Sigmoid colon (tissue), 4 donors: ENCODE measurements around the gene TENM4.

Experiments
- POLR2AphosphoS5 ChIP-seq, 4 donors: sonication (generic); formaldehyde crosslinking; IDR thresholded peaks; one replicate each; pipeline ENCODE4 v1.6.1; 2017; ENCODE audit warnings: antibody characterized with exemption in 4 of 4
- TF ChIP-seq, protein P1 (sequence below), 4 experiments: fragments of 450-650 bp in 3 of 4; fragments of 200-600 bp in 1 of 4; IDR thresholded peaks; one replicate each; pipeline ENCODE4 v1.5.1; 2016 to 2019; ENCODE audit warnings: antibody characterized with exemption in 4 of 4, mild to moderate bottlenecking in 3 of 4, moderate library complexity in 2 of 4

DNA sequence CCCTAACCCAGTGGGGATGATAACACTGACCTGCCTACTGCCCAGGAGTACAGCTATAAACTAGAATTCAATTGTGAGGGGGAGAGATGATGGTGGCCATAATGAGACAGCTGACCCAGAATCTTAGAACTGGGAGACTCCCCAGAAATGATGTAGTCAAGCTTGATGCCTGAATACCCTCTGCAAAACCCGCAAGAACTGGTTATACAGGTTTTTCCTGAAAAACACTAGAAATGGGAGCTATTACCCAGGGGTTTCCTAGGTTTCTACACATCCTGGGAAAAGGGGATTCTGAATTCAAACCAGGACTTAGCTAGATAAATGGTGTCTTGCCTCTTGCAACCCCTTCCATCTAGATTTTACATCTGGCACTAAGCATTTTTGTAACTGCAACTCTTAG lies 752.4 kb downstream of the TENM4 start:
- TF ChIP-seq, protein P1, sequence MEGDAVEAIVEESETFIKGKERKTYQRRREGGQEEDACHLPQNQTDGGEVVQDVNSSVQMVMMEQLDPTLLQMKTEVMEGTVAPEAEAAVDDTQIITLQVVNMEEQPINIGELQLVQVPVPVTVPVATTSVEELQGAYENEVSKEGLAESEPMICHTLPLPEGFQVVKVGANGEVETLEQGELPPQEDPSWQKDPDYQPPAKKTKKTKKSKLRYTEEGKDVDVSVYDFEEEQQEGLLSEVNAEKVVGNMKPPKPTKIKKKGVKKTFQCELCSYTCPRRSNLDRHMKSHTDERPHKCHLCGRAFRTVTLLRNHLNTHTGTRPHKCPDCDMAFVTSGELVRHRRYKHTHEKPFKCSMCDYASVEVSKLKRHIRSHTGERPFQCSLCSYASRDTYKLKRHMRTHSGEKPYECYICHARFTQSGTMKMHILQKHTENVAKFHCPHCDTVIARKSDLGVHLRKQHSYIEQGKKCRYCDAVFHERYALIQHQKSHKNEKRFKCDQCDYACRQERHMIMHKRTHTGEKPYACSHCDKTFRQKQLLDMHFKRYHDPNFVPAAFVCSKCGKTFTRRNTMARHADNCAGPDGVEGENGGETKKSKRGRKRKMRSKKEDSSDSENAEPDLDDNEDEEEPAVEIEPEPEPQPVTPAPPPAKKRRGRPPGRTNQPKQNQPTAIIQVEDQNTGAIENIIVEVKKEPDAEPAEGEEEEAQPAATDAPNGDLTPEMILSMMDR (IDR thresholded peaks at IDR 0.05) = no peak
- TF ChIP-seq POLR2AphosphoS5 (IDR thresholded peaks at IDR 0.05) = no peak
